DLD1 (cell line): ENCODE data around the gene ATP6V0E2.
"Not testable (repeated sequence)": the region's sequence is repeated elsewhere in the genome, so short reads cannot be mapped to it uniquely, and the experiment has no call there.

Source experiments
- in situ Hi-C: cut with HindIII; loops from 2 replicates; pipeline ENCODE4 v1.10.0; 2017; ENCODE audit warnings: low sequenced_read_pairs

Gene ATP6V0E2

GRCh38 chr7:149873074-149873969 lies at the start of gene ATP6V0E2:
TSS of gene ATP6V0E2 (plus strand) at chr7:149873969. CDS start at chr7:149874066, 97 bp downstream.
- in situ Hi-C loops: no loop called here

- in situ Hi-C loops: no loop called here
Observed at GRCh38 chr7:149824301-149824741, 49.4 kb upstream of the ATP6V0E2 start.

DNA sequence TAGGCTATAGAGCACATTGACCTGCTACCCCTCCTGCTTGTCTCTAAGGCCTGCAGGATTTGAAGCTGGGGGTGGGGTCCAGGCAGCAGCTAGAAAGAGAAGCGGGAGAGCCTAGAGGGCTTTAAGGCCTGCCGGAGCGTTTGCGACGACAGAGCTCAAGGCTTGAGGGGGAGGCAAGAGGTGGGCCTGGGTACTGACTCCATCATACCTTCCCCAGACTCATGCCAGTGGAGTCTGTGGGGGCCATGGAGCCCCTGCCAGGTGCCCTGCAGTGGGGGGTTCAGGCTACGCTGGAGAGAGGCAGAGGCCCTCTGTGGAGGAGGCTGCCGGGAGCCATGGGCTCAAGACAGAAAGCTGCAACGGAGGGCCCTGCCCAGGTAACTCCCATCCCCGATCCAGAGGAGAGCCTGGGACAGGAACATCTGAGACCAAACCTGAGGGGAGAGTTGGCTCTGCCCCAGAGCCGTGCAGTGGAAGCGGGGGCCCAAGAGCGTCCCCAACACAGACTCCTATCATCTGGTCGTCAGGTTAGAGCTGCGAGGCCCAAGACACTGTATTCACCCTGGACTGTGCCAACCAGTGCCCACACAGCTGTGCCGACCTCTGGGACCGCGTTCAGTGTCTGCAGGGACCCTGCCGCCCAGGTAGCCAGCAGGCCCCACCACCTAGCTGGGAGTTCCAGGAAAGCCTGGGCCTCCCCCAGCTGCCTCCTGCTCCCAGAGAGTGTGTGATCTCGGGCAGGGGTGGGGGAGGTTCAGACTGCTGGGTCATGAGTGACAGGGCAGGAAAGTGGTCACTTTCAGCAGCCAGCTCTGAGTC lies 48.8 kb upstream of the ATP6V0E2 start:
- in situ Hi-C loops: no loop called here

DNA sequence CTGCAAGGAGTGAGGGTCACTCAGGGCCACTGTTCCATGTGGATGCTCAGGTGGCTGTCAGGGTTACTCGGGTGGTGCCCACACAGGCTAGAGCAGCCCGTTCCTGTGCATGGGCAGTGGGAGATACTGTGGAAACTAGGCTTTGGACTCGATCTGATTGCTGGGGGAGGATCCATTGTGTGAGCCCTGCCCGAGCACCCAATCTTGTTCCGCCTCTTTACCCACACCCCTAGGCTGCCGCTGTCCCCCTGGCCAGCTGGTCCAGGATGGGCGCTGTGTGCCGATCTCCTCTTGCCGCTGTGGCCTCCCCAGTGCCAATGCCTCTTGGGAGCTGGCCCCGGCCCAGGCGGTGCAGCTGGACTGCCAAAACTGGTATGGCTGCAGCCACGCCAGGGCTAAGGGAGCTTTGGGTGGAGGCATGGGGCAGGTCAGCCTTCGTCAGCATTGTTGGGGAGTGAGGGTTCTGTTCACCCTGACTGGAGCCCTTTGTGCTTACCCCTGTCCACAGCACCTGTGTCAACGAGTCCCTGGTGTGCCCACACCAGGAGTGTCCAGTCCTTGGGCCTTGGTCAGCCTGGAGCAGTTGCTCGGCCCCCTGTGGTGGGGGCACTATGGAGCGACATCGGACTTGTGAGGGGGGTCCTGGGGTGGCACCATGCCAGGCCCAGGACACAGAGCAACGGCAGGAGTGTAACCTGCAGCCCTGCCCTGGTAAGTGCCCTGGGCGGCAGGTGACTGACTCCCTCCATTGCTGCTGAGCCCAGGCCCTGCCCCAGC lies 48.0 kb upstream of the ATP6V0E2 start:
- in situ Hi-C loops: no loop called here

DNA sequence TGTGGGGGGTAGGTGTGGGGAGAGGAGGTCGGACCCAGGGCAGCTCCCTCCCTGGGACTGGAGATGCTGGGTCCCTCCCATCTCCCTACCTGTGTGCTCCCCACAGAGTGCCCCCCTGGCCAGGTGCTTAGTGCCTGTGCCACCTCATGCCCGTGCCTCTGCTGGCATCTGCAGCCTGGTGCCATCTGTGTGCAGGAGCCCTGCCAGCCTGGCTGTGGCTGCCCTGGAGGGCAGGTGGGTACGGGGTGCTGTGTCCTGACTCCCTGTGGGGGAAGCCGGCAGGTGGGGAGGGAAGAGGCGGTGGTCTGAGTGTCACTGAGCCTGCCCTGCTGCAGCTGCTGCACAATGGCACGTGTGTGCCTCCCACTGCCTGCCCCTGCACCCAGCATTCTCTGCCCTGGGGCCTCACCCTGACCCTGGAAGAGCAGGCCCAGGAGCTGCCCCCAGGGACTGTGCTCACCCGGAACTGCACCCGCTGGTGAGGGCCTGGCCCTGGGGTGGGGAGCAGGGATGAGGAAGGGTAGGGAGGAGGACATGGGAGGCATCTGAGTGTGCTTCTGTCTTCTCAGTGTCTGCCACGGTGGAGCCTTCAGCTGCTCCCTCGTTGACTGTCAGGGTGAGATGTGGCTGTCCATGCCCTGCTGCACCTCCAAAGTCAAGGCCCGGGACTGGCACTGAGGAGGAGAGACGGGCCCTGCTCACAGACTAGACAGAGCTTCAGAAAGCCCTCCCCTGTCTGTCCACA lies 47.3 kb upstream of the ATP6V0E2 start:
- in situ Hi-C loops: no loop called here

DNA sequence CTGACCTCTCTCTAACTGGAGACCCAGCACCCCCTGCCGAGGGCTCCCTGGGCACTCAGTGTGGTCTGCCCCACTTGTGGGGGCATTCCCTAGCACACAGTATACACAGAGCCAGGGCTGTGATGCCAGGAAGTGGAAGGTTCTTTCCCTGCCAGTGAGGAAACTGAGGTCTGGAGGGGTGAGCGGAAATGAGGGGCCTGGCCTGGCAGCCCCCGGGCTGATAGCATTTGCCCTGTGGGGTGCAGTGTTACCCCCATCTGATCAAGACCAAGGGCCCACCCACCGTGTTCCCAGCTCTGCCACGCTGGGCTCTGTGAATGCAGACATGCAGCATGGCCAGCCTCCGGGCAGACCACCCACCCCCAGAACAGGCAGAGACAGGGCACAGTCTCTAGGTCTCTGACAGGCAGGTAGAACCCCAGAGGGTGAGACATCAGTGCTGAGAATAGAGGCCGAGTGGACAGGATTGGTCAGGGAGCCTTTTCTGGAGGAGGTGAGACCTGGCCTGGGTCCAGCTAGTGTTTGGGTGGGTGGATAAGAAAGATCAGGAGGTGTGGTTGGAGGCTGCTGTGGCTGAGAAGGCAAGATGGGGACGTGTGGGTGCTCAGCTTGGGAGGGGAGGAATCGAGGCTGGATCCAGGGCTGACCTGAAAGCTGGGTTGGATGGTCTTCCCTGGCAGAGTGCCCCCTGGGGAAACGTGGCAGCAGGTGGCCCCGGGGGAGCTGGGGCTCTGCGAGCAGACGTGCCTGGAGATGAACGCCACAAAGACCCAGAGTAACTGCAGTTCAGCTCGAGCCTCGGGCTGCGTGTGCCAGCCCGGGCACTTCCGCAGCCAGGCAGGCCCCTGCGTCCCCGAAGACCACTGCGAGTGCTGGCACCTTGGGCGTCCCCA lies 46.4 kb upstream of the ATP6V0E2 start:
- in situ Hi-C loops: no loop called here

- in situ Hi-C loops: no loop called here
Observed at GRCh38 chr7:149828357-149829309, 45.1 kb upstream of the ATP6V0E2 start.

- in situ Hi-C loops: not testable (repeated sequence)
Observed at GRCh38 chr7:149830527-149830926, 43.2 kb upstream of the ATP6V0E2 start.

GRCh38 chr7:149830997-149831740 lies 42.6 kb upstream of the ATP6V0E2 start:
- in situ Hi-C loops: no loop called here

DNA sequence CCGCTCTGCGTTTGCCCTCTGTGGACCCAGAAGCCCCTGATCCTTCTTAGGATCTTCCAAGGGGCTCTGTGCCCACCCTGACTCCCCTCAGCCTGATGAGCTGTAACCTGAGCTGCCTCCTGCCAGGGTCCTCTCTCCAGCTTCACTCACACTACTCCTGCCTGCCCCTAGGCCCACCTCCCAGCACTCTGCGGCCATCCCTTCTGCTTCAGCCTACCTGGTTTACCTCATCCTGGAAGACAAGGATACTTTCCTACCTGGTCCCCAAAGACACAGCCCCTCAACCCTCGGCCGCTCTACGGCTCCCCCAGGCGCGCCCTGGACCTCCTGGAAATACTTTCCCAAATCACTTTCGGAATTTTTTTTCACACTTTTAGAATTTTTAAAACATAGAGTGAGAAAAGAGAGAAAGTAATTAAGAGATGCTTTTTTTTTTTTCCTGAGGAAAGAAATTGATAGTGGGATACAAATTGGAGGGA lies 42.0 kb upstream of the ATP6V0E2 start:
- in situ Hi-C loops: no loop called here

- in situ Hi-C loops: no loop called here
Observed at GRCh38 chr7:149832332-149833041, 41.3 kb upstream of the ATP6V0E2 start.

GRCh38 chr7:149833495-149834130 lies 40.2 kb upstream of the ATP6V0E2 start:
- in situ Hi-C loops: no loop called here

GRCh38 chr7:149834601-149835000 lies 39.2 kb upstream of the ATP6V0E2 start:
- in situ Hi-C loops: no loop called here

DNA sequence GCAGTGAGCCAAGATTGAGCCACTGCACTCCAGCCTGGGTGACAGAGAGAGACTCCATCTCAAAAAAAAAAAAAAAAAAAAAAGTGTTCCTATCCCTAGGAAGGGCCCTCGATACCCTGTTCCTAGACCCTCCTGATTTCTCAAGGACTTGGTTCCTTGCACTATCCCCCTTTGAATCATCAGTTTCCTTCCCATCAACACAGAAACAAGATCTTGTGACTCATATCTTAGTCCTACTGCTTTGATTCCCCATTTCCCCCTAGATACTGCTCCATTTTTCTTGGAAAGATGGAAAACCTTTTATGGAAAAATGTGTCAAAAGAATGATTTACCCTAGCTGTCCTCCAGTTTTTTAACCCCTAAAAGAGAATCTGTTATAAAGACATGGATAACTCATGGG lies 37.3 kb upstream of the ATP6V0E2 start:
- in situ Hi-C loops: no loop called here

- in situ Hi-C loops: no loop called here
Observed at GRCh38 chr7:149837564-149838223, 36.1 kb upstream of the ATP6V0E2 start.
